Nephron (organoid): ENCODE data around the gene PRKCA.
A peak's percentile ranks its signal among the peaks of the same experiment; 100 is the strongest.

ENCODE experiments used
- H3K27ac Mint-ChIP-seq, 3 experiments: 2 replicates each; pipeline ENCODE4 v1.8.0; 2020; ENCODE audit warnings: mixed read lengths in 3 of 3, mild to moderate bottlenecking in 2 of 3, moderate library complexity in 1 of 3
- H3K27me3 Mint-ChIP-seq: 2 replicates; pipeline ENCODE4 v1.8.0; 2021; ENCODE audit warnings: low read depth, mild to moderate bottlenecking, moderate library complexity, mixed read lengths
- H3K36me3 Mint-ChIP-seq: 2 replicates; pipeline ENCODE4 v1.8.0; 2020; ENCODE audit warnings: low read depth, mixed read lengths
- H3K4me1 Mint-ChIP-seq: 2 replicates; pipeline ENCODE4 v1.8.0; 2020; ENCODE audit warnings: mixed read lengths
- H3K4me3 Mint-ChIP-seq, 3 experiments: 2 replicates each; pipeline ENCODE4 v1.8.0; 2020; ENCODE audit warnings: mild to moderate bottlenecking in 3 of 3, mixed read lengths in 3 of 3, moderate library complexity in 2 of 3
- H3K9me3 Mint-ChIP-seq: 2 replicates; pipeline ENCODE4 v1.8.0; 2020; ENCODE audit warnings: mixed read lengths
- CTCF ChIP-seq, 3 experiments: fragments of 200-600 bp; sonication (generic); IDR thresholded peaks; one replicate each; pipeline ENCODE4 v1.5.0; 2021; ENCODE audit warnings: antibody characterized with exemption in 3 of 3; ENCODE audit not compliant: unreplicated experiment in 3 of 3

PRKCA gene

DNA sequence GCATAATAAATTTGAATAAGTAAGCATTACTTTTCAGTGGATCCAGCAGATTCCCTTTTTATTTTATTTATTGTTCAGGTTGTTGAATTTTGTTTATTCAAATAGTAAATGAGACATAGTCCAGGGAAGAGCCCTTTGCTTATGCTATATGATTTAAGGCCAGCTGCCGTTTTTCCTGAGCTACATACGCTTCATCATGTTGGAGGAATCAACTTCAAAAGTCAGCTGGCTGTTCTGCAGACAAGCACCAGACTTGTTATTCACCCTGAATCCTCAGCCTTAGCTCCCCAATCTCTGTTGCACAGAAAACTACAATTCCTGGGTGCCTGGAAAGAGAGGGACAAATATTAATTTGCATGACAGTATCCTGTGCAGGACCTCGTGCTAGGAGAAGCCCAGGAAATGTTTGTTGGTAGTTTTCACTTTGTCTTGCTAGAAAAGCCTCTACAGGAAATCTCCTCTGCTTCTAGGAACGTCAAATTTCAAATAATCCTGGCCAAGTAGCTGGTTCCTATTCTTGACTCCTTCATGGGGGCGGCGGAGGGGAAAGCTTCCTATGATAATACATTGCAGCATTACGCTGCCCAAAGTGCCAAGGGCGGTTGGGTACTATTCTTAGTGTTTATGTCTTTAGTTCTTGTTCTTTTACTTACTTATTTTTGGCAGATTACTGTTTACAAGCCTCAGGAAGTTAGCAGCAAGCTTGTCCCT lies 101.6 kb downstream of the PRKCA start:
- Mint-ChIP-seq H3K27me3 (no peaks in the 10 kb centered on the region), H3K4me3 (no peak overlapping the region), H3K9me3 (peaks cover 2% of the 10 kb centered on the region), H3K4me1 (peaks cover 24% of the 10 kb centered on the region), H3K36me3 (no peaks in the 10 kb centered on the region), H3K27ac (peak overlapping the region; percentile 61 to 67 (median 66))
- no peak for TF ChIP-seq CTCF (IDR thresholded peaks at IDR 0.05; ENCODE audit: unreplicated experiment in 3 of 3)

DNA sequence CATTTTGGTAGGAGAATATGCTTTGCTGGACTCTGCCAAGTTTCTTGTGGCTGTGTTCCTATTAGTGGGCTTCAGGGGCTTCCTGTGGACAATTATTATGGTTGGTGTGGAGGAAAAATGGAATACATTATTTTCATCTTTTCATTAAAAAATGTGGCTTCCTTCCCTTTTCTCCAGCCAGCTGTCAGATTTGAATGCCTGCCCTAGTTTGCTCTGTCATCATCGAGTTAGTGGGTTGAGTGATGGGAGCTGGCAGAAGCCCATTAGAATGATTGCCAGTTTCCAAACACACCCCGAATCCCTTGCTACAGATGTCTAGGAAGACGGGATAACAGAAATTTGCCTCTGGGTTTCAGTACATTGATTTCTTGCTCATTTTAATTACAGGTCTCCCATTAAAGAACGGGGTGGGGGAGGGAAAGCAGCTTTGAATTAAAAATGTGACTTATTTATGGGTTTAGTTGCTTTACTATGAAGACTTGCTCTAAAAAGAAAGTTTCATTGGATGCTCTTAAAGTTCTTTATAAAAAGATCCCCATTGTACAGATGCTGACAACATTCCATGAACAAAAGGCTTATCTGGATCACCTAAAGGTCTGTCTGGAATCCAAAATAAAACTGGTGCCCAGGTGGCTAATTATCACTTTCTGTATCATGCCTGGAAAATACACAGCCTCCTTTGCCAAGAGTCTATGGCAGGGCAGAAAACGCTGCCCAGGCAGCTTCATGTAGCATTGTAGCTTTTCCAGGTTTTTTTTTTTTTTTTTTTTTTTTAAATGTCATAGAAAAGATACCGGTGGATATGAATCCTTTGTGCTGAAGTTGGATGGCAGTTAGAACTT lies 103.6 kb downstream of the PRKCA start:
- Mint-ChIP-seq H3K36me3 (no peaks in the 10 kb centered on the region), H3K9me3 (no peaks in the 10 kb centered on the region), H3K4me3 (no peak overlapping the region), H3K27ac (peak overlapping the region in 2 of 3 experiments; percentile 9 to 21), H3K27me3 (no peaks in the 10 kb centered on the region), H3K4me1 (peaks cover 24% of the 10 kb centered on the region)
- TF ChIP-seq CTCF (IDR thresholded peaks at IDR 0.05; ENCODE audit: unreplicated experiment in 3 of 3) = no peak

DNA sequence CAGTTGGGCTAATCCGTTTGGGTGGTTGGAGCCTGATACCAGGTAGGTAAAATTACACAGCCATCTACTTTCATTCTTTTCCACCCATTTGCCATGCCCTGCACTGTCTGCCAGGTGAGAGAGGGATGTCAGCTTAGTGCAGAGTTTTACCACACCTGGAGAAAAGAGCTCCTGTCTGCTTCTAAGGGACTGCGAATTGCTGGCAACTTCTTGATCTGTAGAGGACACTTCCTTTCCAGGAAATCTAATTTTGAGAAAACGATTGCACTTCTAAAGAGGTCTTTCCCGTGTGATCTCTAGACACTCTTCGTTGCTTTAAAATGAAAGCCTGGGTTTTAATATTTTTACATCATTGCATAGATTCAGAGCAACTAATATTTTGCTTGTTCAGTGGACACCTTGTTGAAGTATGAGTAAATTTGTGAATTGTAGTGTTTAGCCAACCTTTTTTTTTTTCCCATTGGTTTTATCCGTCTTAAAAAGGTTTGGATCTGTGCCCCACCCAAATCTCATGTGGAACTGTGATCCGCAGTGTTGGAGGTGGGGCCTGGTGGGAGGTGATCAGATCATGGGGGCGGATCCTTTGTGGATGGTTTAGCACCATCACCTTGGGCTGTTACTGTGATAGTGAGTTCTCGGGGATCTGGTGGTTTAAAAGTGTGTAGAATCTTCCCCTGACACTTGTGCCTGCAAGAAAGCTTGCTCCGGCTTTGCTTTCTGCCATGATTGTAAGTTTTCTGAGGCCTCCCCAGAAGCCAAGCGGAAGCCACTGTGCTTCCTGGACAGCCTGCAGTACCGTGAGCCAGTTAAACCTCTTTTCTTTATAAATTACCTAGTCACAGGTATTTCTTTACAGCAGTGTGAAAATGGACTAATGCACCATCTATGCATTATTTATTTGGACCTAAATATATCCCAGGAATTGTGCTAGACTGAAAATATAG lies 104.6 kb downstream of the PRKCA start:
- H3K27me3 Mint-ChIP-seq = no peaks in the 10 kb centered on the region
- peaks cover 24% of the 10 kb centered on the region for H3K4me1 Mint-ChIP-seq
- H3K9me3 Mint-ChIP-seq = no peaks in the 10 kb centered on the region
- no peak overlapping the region for H3K4me3 Mint-ChIP-seq
- H3K36me3 Mint-ChIP-seq = no peaks in the 10 kb centered on the region
- TF ChIP-seq CTCF (IDR thresholded peaks at IDR 0.05; ENCODE audit: unreplicated experiment in 3 of 3) = no peak
- no peak overlapping the region for H3K27ac Mint-ChIP-seq

DNA sequence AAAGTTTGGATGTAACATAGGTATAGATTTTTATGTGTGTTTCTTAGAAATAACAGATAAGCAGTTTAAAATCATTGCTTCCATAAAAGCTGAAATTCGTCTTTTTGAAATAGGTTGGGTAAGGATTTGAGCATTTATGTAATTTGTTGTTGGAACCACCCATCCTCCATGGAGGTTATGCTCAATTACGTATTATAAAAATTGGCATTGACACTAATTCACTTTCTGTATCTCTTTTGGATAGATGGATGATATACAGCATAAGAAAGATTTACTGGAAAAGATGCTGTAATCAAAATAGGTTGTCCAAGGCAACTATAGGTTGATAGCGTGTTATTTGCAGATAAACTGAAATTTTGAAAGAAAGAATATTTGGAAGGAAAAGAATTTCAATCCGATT lies 105.5 kb downstream of the PRKCA start:
- Mint-ChIP-seq H3K4me3 (no peak overlapping the region), H3K36me3 (no peaks in the 10 kb centered on the region), H3K27ac (no peak overlapping the region), H3K4me1 (peaks cover 28% of the 10 kb centered on the region), H3K9me3 (no peaks in the 10 kb centered on the region), H3K27me3 (peaks cover 4% of the 10 kb centered on the region)
- no peak for TF ChIP-seq CTCF (IDR thresholded peaks at IDR 0.05; ENCODE audit: unreplicated experiment in 3 of 3)

GRCh38 chr17:66411520-66411919 lies 109.1 kb downstream of the PRKCA start:
- Mint-ChIP-seq H3K27ac (no peak overlapping the region), H3K36me3 (no peaks in the 10 kb centered on the region), H3K9me3 (no peaks in the 10 kb centered on the region)

More at GRCh38 chr17:66411520-66411919, 109.1 kb downstream of the PRKCA start:
- Mint-ChIP-seq H3K4me3 (no peak overlapping the region), H3K27me3 (peaks cover 5% of the 10 kb centered on the region), H3K4me1 (peaks cover 12% of the 10 kb centered on the region)
- no peak for TF ChIP-seq CTCF (IDR thresholded peaks at IDR 0.05; ENCODE audit: unreplicated experiment in 3 of 3)
